Vagina (tissue), 2 donors: ENCODE measurements around the gene GAL3ST1. TPM values are rescaled to one million over a fixed set of nuclear protein-coding genes. Genes with fewer than 3 reads are reported as not detected.

Source experiments
- DNase-seq, 2 donors: peaks; one replicate each; pipeline ENCODE4 v3.0.0-alpha.2; 2017; ENCODE audit errors: extremely low spot score in 2 of 2
- H3K27ac ChIP-seq: fragments of 200-600 bp; sonication (generic); one replicate; pipeline ENCODE4 v1.5.1; 2019
- H3K27me3 ChIP-seq: fragments of 200-600 bp; sonication (generic); one replicate; pipeline ENCODE4 v1.5.1; 2019
- H3K36me3 ChIP-seq, 2 donors: fragments of 200-600 bp; sonication (generic); one replicate each; pipeline ENCODE4 v1.5.1; 2017 to 2019
- H3K4me1 ChIP-seq: fragments of 200-600 bp; sonication (generic); one replicate; pipeline ENCODE4 v1.5.1; 2019
- H3K4me3 ChIP-seq, 2 donors: fragments of 200-600 bp; sonication (generic); 1 replicate in 1 of 2; 2 replicates in 1 of 2; pipeline ENCODE4 v1.5.1; 2016 to 2019
- H3K9me3 ChIP-seq: fragments of 200-600 bp; sonication (generic); one replicate; pipeline ENCODE4 v1.5.1; 2019
- POLR2A ChIP-seq, 2 donors: fragments of 450-650 bp; IDR thresholded peaks; one replicate each; pipeline ENCODE4 v1.6.1; 2017; ENCODE audit warnings: antibody characterized with exemption in 2 of 2, mild to moderate bottlenecking in 2 of 2, moderate library complexity in 2 of 2
- POLR2AphosphoS5 ChIP-seq, 2 donors: sonication (generic); formaldehyde crosslinking; IDR thresholded peaks; one replicate each; pipeline ENCODE4 v1.9.0; 2017; ENCODE audit warnings: antibody characterized with exemption in 2 of 2, mild to moderate bottlenecking in 2 of 2, low read depth in 1 of 2; ENCODE audit not compliant: insufficient read depth in 1 of 2
- intact Hi-C: fragments of 100-400 bp; cut with DNase I; formaldehyde crosslinking; loops from one replicate; pipeline ENCODE4 v1.15.1; 2023
- total RNA-seq: library from RNA; depleted of rRNA; stranded (reverse); fragments of >200 nt; gene quantifications from one replicate; pipeline ENCODE4 v1.2.3, GENCODE V29; 2016
- TF ChIP-seq, protein P1 (sequence below), 3 experiments: fragments of 450-650 bp in 2 of 3; fragments of 200-600 bp in 1 of 3; sonication (generic) in 1 of 3; IDR thresholded peaks; one replicate each; pipeline ENCODE4 v1.5.1; 2017 to 2019; ENCODE audit warnings: antibody characterized with exemption in 3 of 3, mild to moderate bottlenecking in 2 of 3, moderate library complexity in 2 of 3

The GAL3ST1 gene
- total RNA-seq, 1 donor from 2014 or later = not detected

DNA sequence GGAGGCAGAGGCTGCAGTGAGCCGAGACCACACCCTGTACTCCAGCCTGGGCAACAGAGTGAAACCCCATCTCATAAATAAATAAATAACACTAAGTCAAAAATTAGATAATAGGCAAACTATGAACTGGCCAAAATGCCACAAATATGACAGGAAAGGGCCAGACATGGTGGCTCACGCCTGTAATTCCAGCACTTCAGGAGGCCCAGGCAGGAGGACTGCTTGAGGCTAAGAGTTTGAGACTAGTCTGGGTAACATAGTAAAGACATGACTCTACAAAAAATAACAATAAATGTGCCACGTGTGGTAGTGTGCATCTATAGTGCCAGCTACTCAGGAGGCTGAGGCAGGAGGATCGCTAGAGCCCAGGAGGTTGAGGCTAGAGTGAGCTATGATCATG lies 47.8 kb downstream of the GAL3ST1 start:
- Histone ChIP-seq H3K27me3 (no peaks in the 10 kb centered on the region), H3K36me3 (no peaks in the 10 kb centered on the region), H3K9me3 (no peaks in the 10 kb centered on the region), H3K27ac (no peak overlapping the region), H3K4me3 (no peak overlapping the region), H3K4me1 (no peaks in the 10 kb centered on the region)
- DNase-seq = no peak
- intact Hi-C loops = no loop called here
- TF ChIP-seq, protein P1, sequence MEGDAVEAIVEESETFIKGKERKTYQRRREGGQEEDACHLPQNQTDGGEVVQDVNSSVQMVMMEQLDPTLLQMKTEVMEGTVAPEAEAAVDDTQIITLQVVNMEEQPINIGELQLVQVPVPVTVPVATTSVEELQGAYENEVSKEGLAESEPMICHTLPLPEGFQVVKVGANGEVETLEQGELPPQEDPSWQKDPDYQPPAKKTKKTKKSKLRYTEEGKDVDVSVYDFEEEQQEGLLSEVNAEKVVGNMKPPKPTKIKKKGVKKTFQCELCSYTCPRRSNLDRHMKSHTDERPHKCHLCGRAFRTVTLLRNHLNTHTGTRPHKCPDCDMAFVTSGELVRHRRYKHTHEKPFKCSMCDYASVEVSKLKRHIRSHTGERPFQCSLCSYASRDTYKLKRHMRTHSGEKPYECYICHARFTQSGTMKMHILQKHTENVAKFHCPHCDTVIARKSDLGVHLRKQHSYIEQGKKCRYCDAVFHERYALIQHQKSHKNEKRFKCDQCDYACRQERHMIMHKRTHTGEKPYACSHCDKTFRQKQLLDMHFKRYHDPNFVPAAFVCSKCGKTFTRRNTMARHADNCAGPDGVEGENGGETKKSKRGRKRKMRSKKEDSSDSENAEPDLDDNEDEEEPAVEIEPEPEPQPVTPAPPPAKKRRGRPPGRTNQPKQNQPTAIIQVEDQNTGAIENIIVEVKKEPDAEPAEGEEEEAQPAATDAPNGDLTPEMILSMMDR (IDR thresholded peaks at IDR 0.05) = no peak
- TF ChIP-seq POLR2AphosphoS5 (IDR thresholded peaks at IDR 0.05; ENCODE audit: insufficient read depth in 1 of 2, low read depth in 1 of 2) = no peak
- no peak for TF ChIP-seq POLR2A (IDR thresholded peaks at IDR 0.05)

GRCh38 chr22:30523646-30524489 lies 50.6 kb downstream of the GAL3ST1 start:
- Histone ChIP-seq H3K9me3 (no peaks in the 10 kb centered on the region), H3K27me3 (no peaks in the 10 kb centered on the region), H3K4me1 (no peaks in the 10 kb centered on the region), H3K36me3 (no peaks in the 10 kb centered on the region), H3K27ac (no peak overlapping the region), H3K4me3 (no peak overlapping the region)
- intact Hi-C loops = loop anchor here (5.0 kb wide), 1 partner anchor 1933 kb away; no protein-coding TSS in a partner anchor
- no peak for TF ChIP-seq POLR2AphosphoS5 (IDR thresholded peaks at IDR 0.05; ENCODE audit: insufficient read depth in 1 of 2, low read depth in 1 of 2)
- TF ChIP-seq, protein P1 (IDR thresholded peaks at IDR 0.05) = no peak
- no peak for TF ChIP-seq POLR2A (IDR thresholded peaks at IDR 0.05)
- no peak for DNase-seq

DNA sequence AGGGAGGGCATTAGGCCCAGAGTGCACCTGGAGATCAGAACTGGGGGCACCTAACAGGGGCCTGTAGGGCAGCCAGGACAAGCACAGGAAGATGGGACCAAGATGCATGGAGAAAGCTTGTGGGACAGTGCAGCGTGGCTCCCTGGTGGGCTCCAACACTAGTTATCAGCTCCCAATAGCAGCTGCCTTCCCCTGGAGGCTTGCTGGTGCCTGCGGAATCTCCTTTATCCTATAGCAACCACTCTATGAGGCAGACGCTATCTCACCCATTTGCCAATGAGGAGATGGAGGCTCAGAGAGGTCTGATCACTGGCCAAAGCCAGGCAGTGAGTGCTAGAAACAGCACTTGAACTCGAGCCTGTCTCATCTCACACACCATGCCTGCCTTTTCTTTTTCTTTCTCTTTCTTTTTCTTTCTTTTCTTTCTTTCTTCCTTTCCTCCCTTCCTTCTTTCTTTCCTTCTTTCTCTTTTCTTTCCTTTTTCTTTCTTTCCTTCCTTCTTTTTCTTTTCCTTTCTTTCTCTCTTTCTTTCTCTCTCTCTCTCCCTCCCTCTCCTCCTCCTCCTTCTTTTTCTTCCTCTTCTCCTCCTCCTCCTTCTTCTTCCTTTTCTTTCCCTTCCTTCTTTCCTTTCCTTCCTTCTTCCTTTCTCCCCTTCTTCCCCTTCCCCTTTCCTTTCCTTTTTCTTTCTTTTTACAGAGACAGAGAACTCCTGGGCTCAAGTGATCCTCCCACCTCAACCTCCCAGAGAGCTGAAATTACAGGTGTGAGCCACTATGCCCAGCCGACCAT lies 52.9 kb downstream of the GAL3ST1 start:
- no peak for DNase-seq
- no peaks in the 10 kb centered on the region for H3K36me3 ChIP-seq
- H3K9me3 ChIP-seq = no peaks in the 10 kb centered on the region
- H3K4me3 ChIP-seq = no peak overlapping the region
- no peak for TF ChIP-seq POLR2AphosphoS5 (IDR thresholded peaks at IDR 0.05; ENCODE audit: insufficient read depth in 1 of 2, low read depth in 1 of 2)
- no peak for TF ChIP-seq POLR2A (IDR thresholded peaks at IDR 0.05)
- TF ChIP-seq, protein P1 (IDR thresholded peaks at IDR 0.05) = no peak
- H3K4me1 ChIP-seq = no peaks in the 10 kb centered on the region
- intact Hi-C loops = loop anchor here (5.0 kb wide), 1 partner anchor 1936 kb away; no protein-coding TSS in a partner anchor
- H3K27me3 ChIP-seq = no peaks in the 10 kb centered on the region
- H3K27ac ChIP-seq = no peak overlapping the region

GRCh38 chr22:30519842-30520425 lies 54.5 kb downstream of the GAL3ST1 start:
- H3K4me3 ChIP-seq = no peak overlapping the region
- H3K9me3 ChIP-seq = no peaks in the 10 kb centered on the region
- H3K4me1 ChIP-seq = no peaks in the 10 kb centered on the region
- H3K27me3 ChIP-seq = no peaks in the 10 kb centered on the region
- no peak overlapping the region for H3K27ac ChIP-seq
- DNase-seq = no peak
- H3K36me3 ChIP-seq = no peaks in the 10 kb centered on the region
- intact Hi-C loops = loop anchor here (5.0 kb wide), 1 partner anchor 1937 kb away; no protein-coding TSS in a partner anchor
- TF ChIP-seq, protein P1 (IDR thresholded peaks at IDR 0.05) = no peak
- TF ChIP-seq POLR2A (IDR thresholded peaks at IDR 0.05) (no peak), POLR2AphosphoS5 (IDR thresholded peaks at IDR 0.05; ENCODE audit: insufficient read depth in 1 of 2, low read depth in 1 of 2) (no peak)
